HG03469 (cell line): ENCODE measurements around the gene TBL1X.
"Not testable (repeated sequence)": the region's sequence is repeated elsewhere in the genome, so short reads cannot be mapped to it uniquely, and the experiment has no call there.

Experiments used
- ATAC-seq: cut with Tn5 transposase; IDR thresholded peaks from one replicate; pipeline ENCODE4 v1.9.1; 2021; ENCODE audit warnings: mild to moderate bottlenecking, moderate library complexity, moderate number of reproducible peaks; ENCODE audit not compliant: unreplicated experiment

Gene TBL1X

DNA sequence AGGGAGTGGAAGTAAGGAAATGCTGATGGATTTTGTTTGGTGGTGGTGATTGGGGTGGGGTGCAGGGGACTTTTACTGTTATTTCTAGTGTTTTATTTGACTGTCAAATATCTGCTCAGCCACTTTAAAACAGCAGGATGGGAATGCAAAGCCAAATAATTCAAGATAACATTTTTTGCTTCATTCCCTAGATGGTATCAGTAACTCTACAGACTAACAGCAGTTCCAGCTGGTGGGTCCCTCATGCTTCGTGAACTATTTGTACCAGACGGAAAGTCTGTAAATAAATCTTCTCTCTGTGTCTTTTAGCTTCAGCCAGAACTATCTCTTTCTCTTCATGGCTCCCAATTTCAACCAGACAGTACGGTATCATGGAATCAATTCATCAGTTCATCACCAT lies 273.3 kb downstream of the TBL1X start:
- no peak for ATAC-seq

DNA sequence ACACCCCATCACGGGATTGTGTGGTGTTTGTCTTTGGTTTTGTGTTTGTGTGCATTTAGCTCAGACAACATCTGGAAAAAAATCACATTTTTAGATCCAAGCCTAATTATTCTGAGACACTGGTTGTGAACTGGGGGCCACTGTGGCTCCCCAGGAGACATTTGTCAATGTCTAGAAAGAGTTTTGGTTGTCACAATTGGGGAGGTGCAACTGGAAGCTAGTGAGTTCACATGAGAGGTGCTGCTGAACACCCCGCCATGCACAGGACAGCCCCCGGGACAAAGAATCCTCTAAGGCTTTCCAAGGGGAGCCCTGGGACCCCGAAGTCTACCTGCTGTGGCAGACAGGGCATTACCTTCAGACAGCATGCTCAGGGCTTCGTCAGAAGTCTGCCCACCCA lies 274.3 kb downstream of the TBL1X start:
- ATAC-seq: no peak

DNA sequence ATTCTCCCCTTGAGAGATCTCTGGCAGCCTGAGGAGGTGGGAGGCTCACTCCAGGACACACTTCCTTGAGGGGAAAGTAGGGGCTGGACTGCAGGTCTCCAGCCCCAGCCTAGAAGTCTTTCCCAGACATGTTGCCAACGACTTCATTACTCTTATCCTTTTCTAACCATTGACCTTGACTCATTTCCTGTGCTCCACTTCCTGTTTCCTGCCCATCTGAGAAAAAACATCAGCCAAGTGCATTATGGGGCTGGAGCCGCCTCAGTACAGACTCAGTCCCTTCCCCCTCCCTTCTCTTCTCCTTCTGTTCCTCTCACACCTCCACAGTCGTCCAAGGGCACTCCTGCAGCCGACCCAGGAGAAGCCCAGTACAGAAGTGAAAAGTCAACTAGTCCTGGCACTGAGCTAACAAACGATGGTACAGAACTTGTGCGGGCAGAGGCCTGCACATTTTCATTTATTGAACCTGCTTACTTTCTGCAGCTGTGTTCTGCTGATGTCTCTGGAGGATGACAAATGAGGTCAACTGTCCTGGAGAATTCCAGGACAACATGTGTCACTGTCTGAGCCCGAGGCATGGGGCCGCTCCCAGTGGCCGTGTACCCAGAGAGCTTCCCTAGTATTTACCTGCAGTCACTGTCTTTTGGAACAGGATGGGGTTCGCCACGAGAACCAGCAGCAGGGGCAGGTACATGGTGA lies 280.7 kb downstream of the TBL1X start:
- no peak for ATAC-seq

DNA sequence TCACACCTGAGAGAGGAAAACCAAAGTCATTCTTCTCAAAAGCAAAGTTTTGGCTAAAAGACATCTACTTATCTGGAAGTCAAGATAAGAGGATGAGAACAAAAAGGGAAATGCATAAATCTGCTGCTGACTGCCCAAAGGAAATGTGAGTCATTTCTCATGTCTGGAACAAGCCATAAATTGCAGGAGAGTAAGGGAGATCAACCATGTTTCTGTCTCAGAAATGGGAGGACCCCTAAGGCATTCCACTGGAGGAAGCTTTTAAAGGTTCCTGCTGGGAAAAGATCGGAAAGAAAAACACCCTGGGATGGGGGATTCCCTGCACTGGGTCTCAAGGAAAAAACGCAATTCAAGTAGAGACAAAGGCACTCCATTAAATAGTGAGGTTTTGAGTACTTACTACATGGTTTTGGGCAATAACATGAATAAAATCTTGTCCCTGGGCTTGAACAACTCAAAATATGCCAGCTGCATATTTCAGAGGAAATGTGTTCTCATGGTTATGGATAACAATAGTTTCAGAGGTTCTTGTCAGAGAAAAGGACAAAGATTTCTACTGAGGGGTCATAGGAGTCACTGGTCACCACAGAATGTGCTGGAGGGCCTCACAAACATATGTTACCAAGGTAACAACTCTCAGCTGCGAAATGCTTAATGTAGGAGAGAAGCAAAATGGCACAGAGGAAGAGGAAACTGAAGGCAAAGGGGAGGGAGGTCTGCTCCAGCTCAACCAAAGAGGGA lies 281.5 kb downstream of the TBL1X start:
- ATAC-seq: no peak

DNA sequence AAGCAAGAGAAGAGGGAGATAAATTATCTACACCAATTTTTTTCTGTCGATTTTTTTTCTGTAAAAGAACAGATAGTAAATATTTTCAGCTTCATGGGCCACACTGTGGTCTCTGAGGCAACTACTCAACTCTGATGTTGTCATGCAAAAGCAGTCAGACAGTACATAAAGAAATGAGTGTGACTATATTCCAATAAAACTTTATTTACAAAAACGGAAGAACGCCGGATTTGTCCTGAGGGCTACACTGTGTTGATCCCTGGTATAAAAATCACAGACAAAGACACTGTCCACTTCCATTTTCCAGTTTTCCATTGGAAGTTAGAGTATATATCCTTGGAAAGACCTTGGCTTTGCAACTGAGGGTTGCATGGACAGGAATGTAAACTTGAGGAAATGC lies 282.8 kb downstream of the TBL1X start:
- no peak for ATAC-seq

DNA sequence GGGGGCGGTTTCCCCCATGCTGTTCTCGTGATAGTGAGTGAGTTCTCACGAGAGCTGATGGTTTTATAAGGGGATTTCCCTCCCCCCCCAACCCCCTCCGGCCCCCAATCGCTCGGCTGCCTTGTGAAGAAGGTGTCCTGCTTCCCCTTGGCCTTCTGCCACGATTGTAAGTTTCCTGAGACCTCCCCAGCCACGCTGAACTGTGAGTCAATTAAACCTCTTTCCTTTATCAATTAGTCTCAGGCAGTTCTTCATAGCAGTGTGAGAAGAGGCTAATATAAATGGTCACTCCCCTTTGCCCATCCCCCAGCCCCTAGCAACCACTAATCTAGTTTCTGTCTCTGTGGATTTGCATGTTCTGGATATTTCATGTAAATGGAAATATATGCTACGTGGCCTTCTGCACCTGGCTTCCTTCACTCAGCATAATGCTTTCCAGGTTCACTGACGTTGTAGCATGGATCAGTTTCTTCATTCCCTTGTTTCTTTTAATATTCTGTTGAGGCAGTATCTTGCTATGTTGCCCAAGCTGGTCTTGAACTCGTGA lies 284.4 kb downstream of the TBL1X start:
- no peak for ATAC-seq

DNA sequence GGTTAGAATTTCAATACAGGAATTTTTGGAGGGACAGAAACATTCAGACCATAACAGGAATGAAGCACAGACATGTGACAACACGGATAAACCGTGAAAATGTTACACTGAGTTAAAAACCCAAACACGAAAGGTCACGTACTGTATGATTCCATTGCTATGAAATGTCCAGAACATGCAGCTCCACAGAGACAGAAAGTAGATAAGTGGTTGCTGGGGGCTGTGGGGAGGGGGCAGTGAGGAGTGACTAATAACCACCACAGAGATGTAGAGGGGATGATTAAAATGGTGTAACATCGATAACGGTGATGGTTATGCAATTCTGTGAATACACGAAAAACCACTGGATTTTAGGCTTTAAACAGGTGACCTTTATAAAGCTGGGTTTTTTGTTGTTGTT lies 292.5 kb downstream of the TBL1X start:
- no peak for ATAC-seq

DNA sequence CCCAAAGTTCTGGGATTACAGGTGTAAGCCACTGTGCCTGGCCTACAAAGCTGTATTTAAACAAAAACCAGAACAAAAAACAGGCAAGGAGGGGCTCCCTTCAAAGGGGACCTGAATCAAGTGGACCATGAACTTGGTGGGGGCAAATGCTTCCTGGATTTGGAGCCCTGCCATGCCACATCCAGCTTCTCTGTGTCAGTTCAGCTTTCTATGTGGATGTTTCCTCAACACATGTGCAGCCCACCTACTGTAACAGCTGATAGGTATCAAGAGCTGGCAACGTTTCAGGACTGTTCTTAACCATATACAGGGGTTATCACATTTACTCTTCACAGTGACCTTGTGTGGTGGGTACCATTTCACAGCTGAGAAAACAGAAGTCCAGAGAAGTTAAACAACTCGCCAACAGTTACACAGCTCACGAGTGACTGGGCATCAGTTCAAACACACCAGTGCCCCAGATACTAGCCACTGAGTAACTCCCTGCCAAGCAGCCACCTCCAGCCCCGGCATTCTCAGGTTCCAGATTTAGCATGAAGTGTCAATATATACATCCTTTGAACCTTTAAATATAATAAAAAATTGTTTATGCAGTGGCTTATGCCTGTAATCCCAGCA lies 293.3 kb downstream of the TBL1X start:
- no peak for ATAC-seq

DNA sequence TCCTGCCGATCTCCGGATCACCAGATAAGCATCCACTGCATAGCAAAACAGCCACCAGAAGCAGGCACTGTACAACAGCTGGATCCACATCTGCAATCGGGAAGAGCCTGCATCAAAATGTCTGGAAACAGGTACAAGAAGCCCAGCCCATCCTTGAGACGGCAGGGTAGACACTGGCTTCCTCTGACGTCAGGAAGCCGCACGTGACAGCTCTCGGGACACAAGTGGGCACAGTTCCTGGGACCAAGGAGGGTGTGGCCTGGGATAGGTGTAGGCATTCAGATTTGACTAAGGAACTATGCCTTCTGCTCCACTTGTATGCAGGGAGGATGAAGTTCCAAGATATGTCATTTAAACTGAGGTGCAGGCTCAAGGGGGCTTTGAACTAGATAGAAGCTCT lies 294.5 kb downstream of the TBL1X start:
- ATAC-seq: no peak

DNA sequence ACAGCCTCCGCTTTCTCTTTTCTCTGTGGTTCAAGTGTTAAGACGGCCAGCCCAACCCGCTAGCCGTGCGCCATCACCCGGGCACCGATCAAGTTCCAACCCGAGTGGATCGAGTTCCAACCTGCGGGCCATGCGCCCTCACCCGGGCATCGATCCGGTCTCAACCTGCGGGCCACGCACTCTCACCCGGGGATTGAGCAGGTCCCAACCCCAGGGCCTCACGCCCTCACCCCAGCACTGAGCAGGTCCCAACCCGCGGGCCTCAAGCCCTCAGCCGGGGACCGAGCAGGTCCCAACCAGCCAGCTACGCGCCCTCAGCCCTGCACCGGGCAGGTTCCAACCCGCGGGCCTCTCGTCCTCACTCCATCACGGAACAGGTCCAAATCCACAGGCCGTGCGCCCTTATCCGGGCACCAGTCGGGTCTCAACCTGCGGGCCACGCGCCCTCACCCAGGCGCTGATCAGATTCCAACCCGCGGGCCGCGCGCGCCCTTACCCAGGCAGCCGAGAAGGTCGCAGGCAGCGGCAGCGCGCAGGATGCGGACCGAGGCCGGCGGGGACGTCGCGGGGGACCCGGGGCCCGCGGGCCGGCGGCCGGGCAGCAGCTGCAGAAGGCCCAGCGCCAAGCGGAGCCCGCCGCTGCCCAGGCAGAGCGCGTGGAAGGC lies 300.3 kb downstream of the TBL1X start:
- no peak for ATAC-seq

DNA sequence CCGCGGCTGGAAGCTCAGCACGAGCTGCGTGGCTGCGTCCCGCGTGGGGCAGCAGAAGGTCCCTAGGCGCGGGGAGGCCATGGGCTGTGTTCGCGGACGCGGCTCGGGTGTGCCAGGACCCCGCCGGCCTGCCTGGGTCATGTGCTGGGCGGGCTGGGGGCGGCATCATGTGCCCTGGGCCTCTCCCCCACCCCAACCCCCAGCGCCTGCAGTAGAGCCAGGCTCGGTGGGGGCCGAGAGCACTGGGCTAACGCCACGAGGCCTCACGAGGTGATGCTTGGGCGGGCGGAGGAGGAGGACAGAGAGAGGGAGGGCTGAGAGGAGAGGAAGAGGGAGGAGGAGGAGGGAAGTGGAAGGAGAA lies 300.9 kb downstream of the TBL1X start, which contains the start of gene GPR143:
GPR143 (minus strand) TSS at position 111 of the 361 bp plus-strand sequence; CDS start at position 81, 30 bp downstream.
- no peak for ATAC-seq

DNA sequence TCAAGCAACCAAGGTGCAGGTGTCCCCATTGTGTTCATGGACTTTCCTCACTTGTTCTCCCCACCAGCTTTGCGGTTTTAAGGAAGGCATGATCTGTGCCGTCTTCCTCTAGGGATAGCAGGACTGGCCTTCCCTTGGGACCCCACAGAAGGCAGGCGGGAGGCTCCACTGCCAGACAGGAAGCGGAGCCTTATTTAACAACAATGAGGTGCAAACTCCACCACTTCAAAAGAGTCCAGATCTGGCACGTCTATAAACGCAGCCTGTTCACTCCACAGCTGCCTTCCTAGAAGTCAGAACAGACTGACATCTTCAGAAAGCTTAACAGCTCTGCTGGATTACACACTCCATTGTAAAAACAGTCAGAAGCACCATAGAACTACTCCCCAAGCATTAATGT lies 302.5 kb downstream of the TBL1X start:
- no peak for ATAC-seq

DNA sequence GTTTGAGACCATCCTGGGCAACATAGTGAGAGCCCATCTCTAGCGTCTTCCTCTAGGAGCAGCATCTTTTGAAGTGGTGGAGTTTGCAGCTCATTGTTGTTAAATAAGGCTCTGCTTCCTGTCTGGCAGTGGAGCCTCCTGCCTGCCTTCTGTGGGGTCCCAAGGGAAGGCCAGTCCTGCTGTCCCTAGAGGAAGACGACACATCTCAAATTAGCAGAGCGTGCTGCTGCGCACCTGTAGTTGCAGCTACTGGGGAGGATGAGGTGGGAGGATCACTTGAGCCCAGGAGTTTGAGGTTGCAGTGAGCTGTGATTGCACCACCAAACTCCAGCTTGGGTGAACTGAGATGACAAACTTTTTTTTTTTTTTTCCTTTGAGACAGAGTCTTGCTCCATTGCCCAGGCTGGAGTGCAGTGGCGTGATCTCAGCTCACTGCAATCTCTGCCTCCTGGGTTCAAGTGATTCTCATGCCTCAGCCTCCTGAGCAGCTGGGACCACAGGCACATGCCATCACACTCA lies 303.5 kb downstream of the TBL1X start:
- not testable (repeated sequence) for ATAC-seq

DNA sequence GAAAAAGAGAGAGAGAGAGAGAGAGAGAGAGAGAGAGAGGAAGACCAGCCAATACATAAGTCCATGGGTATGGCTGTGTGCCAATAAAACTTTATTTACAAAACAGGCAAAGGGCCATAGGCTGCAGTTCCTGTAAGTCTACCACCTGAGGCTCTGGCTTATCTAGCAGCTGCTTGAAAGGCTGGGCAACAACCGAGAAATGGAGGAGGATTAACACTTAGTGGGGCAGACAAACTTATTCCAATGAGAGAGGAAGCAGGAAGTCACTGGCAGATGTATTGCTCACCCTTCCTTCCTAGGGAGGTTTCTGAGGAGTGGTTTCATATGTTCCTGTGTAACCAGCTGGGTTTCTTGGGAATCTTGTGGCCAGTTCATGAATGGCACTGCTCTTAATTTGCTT lies 305.5 kb downstream of the TBL1X start:
- ATAC-seq: no peak

DNA sequence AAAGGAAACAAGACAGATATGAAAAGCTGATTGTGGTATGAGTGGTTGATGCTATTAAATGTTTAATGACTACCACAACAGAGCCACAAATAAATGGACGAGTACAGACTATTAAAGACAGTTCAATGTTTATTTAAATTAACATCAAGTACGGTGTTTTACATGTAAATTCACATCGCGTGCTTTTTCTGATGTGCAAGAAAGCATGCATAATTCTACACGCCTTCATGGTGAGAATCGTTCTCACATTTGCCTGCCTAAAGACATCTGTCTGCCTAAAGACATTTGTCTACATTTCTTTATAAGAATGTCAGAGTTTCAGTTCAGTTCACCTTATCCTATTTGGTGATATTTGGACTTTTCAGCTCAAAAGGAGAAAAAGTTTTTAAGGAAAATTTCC lies 308.1 kb downstream of the TBL1X start:
- no peak for ATAC-seq

DNA sequence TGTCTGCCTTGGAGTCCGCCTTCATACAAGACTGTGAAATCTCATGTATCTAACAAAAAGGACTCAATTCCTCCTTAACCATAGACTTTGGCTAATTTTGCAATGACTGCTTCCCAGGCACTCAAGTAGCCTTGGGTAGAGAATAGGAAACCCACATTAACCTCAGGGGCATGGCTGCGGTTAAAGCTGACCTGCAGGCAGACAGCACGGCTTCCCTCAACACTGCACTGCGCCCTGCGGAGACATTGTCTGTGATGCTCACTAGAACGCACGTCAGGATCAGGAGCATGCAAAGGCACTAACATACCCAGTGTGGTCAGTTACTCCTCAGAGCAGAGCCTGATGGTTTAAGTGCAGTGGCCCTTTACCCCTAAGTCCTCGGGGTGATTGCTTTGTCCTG lies 311.1 kb downstream of the TBL1X start:
- no peak for ATAC-seq

DNA sequence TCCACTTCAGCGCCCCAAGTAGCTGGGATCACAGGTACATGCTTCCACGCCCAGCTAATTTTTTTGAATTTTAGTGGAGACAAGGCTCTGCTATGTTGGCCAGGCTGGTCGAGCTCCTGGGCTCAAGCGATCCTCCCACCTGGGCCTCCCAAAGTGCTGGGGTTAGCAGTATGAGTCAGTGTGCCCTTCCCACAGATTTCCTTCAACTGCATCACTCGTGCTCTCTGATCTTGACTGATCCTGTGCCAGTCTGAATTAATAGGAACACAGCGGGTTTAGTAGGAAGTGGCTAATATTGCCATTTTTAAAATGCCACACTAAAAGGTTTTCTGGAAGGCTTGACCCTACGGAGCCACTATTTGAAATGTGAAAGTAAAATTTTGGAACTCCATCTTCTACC lies 317.1 kb downstream of the TBL1X start:
- ATAC-seq: no peak

DNA sequence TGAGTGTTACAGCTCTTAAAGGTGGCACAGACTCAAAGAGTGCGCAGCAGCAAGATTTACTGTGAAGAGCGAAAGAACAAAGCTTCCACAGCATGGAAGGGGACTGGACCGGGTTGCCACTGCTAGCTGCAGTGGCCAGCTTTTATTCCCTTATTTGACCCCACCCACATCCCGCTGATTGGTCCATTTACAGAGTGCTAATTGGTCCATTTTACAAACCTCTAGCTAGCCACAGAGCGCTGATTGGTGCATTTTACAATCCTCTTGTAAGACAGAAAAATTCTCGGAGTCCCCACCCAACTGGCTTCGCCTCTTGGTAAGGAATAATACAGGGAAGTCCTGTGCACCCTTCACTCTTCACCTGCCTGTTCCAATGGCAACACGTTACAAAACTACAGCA lies 319.5 kb downstream of the TBL1X start:
- no peak for ATAC-seq

DNA sequence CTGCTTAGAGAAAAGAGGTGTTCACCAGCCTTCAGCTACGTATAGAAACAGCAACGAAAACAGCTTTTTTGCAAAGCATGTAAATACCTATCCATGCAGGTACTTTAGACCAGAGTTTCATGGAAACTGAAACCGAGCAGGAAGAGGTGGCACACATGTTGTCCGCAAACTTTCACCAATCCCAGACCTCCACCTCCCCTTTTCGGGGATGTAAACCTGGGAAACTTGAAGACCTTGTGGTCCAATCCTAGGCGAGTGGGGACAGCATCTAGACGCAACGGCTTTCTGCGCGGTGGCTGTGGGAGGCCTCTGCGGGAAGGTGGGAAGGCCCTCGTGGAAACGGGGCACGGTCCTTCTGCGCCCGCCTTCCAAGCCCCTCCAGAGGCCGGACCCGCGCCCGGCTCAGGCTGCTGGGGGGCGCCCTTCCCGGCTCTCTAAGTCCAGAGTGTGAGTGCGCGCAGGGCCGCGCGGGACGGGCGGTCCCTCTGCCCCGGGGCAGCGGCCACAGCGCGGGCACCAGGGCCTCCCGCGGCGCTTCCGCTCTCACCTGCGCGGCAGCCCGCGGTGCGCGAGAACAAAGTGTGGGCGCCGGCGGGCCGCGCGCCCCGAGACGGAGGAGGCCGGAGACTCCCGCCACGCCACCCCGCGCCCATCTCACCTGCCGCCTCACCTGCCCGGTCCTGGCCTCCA lies 320.5 kb downstream of the TBL1X start:
- no peak for ATAC-seq

DNA sequence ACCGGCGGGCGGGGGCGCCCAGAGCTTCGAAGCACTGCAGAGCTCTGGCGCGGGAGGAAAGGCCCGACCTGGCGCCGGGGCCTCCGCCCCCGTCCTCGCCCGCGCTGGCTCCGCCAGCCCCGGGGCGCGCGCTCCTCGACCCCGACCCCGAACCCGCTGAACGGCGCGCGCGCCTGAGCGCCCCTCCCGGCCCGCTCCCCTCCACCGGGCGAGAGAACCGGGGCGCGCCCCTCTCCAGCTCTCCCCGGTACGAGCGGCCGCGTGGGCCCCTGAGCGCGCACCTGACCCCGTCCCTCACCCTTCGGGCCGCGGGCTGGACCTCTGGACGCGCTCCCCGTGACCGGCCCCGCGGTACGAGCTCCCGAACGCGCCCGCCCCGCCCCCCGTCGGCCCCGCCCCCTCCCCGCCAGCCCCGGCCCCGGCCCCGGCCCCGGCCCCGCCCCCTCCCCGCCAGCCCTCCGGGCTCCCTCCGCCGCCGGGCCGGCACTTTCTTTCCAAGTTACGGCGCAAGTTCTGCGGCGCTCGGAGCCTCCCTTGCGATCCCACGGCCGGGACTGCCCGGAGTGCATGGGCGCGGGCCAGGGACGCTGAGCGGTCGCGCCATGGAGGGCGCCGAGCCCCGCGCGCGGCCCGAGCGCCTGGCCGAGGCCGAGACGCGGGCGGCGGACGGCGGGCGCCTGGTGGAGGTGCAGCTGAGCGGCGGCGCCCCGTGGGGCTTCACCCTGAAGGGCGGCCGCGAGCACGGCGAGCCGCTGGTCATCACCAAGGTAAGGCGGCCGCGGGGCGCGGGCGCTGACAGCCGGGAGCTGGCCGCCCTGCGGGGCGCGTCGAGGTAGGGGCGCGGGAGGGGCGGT lies 321.3 kb downstream of the TBL1X start, which contains the start of gene SHROOM2:
SHROOM2 (plus strand) TSS at position 486 of the 854 bp plus-strand sequence; CDS start at position 603, 117 bp downstream.
- no peak for ATAC-seq
